Suprapubic skin (tissue), 4 donors: ENCODE data around the gene ARHGAP18.

Source experiments
- EP300 ChIP-seq: sonication (generic); formaldehyde crosslinking; IDR thresholded peaks from one replicate; pipeline ENCODE4 v1.6.1; 2017; ENCODE audit warnings: antibody characterized with exemption
- POLR2A ChIP-seq, 2 donors: fragments of 450-650 bp; IDR thresholded peaks; one replicate each; pipeline ENCODE4 v1.6.1; 2017; ENCODE audit warnings: antibody characterized with exemption in 2 of 2, mild to moderate bottlenecking in 2 of 2, moderate library complexity in 2 of 2
- POLR2AphosphoS5 ChIP-seq, 3 donors: sonication (generic); formaldehyde crosslinking; IDR thresholded peaks; one replicate each; pipeline ENCODE4 v1.6.1; 2017; ENCODE audit warnings: antibody characterized with exemption in 3 of 3
- TF ChIP-seq, protein P1 (sequence below), 2 donors: fragments of 200-600 bp in 1 of 2; fragments of 450-650 bp in 1 of 2; sonication (generic) in 1 of 2; IDR thresholded peaks; one replicate each; pipeline ENCODE4 v1.5.1; 2016 to 2019; ENCODE audit warnings: antibody characterized with exemption in 2 of 2, mild to moderate bottlenecking in 1 of 2, moderate library complexity in 1 of 2

DNA sequence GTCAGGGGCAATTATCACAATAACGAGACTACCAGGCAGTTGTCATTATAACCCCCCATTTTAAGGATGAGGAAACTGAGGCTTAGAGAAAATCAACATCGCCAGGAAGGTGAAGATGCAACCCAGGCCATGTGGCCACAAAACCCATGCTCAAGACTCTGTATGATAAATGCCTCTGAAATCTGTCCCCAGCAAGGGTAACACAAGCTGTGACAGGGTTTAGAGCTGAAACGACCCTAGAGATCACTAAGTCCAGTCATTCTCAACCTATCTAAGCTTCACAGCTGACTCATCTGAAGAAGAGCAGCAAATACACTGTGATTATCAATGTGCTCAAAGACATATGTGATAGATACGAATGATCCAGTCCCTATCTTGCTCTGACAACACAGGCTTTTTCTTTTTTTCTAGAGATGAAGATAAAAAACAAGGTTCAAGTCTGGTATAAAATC is 47.0 kb downstream of the ARHGAP18 start:
- no peak for TF ChIP-seq POLR2A (IDR thresholded peaks at IDR 0.05)
- TF ChIP-seq, protein P1, sequence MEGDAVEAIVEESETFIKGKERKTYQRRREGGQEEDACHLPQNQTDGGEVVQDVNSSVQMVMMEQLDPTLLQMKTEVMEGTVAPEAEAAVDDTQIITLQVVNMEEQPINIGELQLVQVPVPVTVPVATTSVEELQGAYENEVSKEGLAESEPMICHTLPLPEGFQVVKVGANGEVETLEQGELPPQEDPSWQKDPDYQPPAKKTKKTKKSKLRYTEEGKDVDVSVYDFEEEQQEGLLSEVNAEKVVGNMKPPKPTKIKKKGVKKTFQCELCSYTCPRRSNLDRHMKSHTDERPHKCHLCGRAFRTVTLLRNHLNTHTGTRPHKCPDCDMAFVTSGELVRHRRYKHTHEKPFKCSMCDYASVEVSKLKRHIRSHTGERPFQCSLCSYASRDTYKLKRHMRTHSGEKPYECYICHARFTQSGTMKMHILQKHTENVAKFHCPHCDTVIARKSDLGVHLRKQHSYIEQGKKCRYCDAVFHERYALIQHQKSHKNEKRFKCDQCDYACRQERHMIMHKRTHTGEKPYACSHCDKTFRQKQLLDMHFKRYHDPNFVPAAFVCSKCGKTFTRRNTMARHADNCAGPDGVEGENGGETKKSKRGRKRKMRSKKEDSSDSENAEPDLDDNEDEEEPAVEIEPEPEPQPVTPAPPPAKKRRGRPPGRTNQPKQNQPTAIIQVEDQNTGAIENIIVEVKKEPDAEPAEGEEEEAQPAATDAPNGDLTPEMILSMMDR (IDR thresholded peaks at IDR 0.05) = no peak
- no peak for TF ChIP-seq POLR2AphosphoS5 (IDR thresholded peaks at IDR 0.05)
- TF ChIP-seq EP300 = no peak
